Gastrocnemius medialis (tissue), 4 donors: ENCODE data around the gene FHOD3. TPM values are rescaled to one million over a fixed set of nuclear protein-coding genes. Genes with fewer than 3 reads are reported as not detected.

Source experiments
- ATAC-seq, 2 donors: fragments of 150-250 bp; one replicate each; pipeline ENCODE4 v1.9.1; 2016
- DNase-seq, 2 donors: peaks; one replicate each; pipeline ENCODE4 v3.0.0-alpha.2; 2019
- H3K27ac ChIP-seq, 4 donors: fragments of 200-600 bp; sonication (generic); 1 replicate in 1 of 4; 2 replicates in 3 of 4; pipeline ENCODE4 v1.5.1; 2016 to 2018; ENCODE audit warnings: mild to moderate bottlenecking in 2 of 4, moderate library complexity in 1 of 4
- H3K27me3 ChIP-seq, 3 donors: fragments of 200-600 bp; sonication (generic) in 2 of 3; 1 replicate in 1 of 3; 2 replicates in 2 of 3; pipeline versions ENCODE4 v1.5.1 to v1.6.0; 2016 to 2019; ENCODE audit warnings: mild to moderate bottlenecking in 1 of 3, moderate library complexity in 1 of 3
- H3K36me3 ChIP-seq, 2 donors: fragments of 200-600 bp; sonication (generic) in 1 of 2; one replicate each; pipeline ENCODE4 v1.5.1; 2017 to 2018
- H3K4me1 ChIP-seq, 2 donors: fragments of 200-600 bp; sonication (generic) in 1 of 2; one replicate each; pipeline ENCODE4 v1.5.1; 2016 to 2017; ENCODE audit warnings: mild to moderate bottlenecking in 2 of 2
- H3K4me3 ChIP-seq, 4 donors: fragments of 200-600 bp; sonication (generic) in 3 of 4; 1 replicate in 1 of 4; 2 replicates in 3 of 4; pipeline ENCODE4 v1.5.1; 2016 to 2019; ENCODE audit warnings: mild to moderate bottlenecking in 2 of 4
- H3K9me3 ChIP-seq, 3 donors: fragments of 200-600 bp; sonication (generic) in 2 of 3; 1 replicate in 1 of 3; 2 replicates in 2 of 3; pipeline ENCODE4 v1.5.1; 2016 to 2019
- POLR2A ChIP-seq, 2 donors: fragments of 450-650 bp; IDR thresholded peaks; one replicate each; pipeline ENCODE4 v1.6.1; 2017; ENCODE audit warnings: antibody characterized with exemption in 2 of 2, mild to moderate bottlenecking in 2 of 2, moderate library complexity in 2 of 2
- in situ Hi-C, 4 donors: fragments of 200-750 bp; cut with MboI; loops; one replicate each; pipeline versions ENCODE4 v1.15.0 to v1.8.0; 2017; ENCODE audit warnings: low sequenced_read_pairs in 4 of 4
- intact Hi-C: fragments of 100-400 bp; cut with DNase I; formaldehyde crosslinking; loops from one replicate; pipeline ENCODE4 v1.15.1; 2023; ENCODE audit warnings: low total_unique reads
- total RNA-seq, 4 donors: library from RNA; depleted of rRNA; stranded (reverse); fragments of >200 nt; gene quantifications; one replicate each; pipeline versions ENCODE4 v1.1.0 to v1.2.3, GENCODE V29; 2016
- TF ChIP-seq, protein P1 (sequence below), 5 experiments: fragments of 450-650 bp in 3 of 5; fragments of 200-600 bp in 2 of 5; sonication (generic) in 2 of 5; IDR thresholded peaks in 4 of 5; conservative IDR thresholded peaks in 1 of 5; 1 replicate in 4 of 5; 2 replicates in 1 of 5; pipeline ENCODE4 v1.5.1; 2016 to 2019; ENCODE audit warnings: antibody characterized with exemption in 5 of 5, mild to moderate bottlenecking in 3 of 5, moderate library complexity in 3 of 5

Gene FHOD3
- total RNA-seq, 4 donors from 2014 or later: 10.0 to 32.5 (median 17.0) TPM

- H3K27ac ChIP-seq: no peak overlapping the region
Measured at GRCh38 chr18:36378205-36378604, 80.7 kb downstream of the FHOD3 start.

GRCh38 chr18:36379435-36379984, 82.0 kb downstream of the FHOD3 start:
- Histone ChIP-seq H3K9me3 (no peaks in the 10 kb centered on the region), H3K4me3 (no peak overlapping the region), H3K27ac (no peak overlapping the region), H3K4me1 (peaks cover 16 to 34% of the 10 kb centered on the region in 2 donors), H3K36me3 (no peaks in the 10 kb centered on the region), H3K27me3 (no peaks in the 10 kb centered on the region)
- in situ Hi-C loops (no loop called here), intact Hi-C loops (loop anchor here (10.0 kb wide), 1 partner anchor 65 kb away; no protein-coding TSS in a partner anchor)
- no peak for TF ChIP-seq POLR2A (IDR thresholded peaks at IDR 0.05)
- TF ChIP-seq, protein P1, sequence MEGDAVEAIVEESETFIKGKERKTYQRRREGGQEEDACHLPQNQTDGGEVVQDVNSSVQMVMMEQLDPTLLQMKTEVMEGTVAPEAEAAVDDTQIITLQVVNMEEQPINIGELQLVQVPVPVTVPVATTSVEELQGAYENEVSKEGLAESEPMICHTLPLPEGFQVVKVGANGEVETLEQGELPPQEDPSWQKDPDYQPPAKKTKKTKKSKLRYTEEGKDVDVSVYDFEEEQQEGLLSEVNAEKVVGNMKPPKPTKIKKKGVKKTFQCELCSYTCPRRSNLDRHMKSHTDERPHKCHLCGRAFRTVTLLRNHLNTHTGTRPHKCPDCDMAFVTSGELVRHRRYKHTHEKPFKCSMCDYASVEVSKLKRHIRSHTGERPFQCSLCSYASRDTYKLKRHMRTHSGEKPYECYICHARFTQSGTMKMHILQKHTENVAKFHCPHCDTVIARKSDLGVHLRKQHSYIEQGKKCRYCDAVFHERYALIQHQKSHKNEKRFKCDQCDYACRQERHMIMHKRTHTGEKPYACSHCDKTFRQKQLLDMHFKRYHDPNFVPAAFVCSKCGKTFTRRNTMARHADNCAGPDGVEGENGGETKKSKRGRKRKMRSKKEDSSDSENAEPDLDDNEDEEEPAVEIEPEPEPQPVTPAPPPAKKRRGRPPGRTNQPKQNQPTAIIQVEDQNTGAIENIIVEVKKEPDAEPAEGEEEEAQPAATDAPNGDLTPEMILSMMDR (IDR thresholded peaks at IDR 0.05 in 4 of 5, conservative IDR thresholded peaks at IDR 0.05 in 1 of 5): no peak
- ATAC-seq (no peak), DNase-seq (no peak)

More at GRCh38 chr18:36378205-36378604, 80.7 kb downstream of the FHOD3 start:
- Histone ChIP-seq H3K27me3 (no peaks in the 10 kb centered on the region), H3K9me3 (no peaks in the 10 kb centered on the region), H3K36me3 (no peaks in the 10 kb centered on the region), H3K4me1 (peaks cover 16 to 32% of the 10 kb centered on the region in 2 donors), H3K4me3 (no peak overlapping the region)
- ATAC-seq: no peak
- no peak for DNase-seq
- TF ChIP-seq, protein P1 (IDR thresholded peaks at IDR 0.05 in 4 of 5, conservative IDR thresholded peaks at IDR 0.05 in 1 of 5): no peak
- no peak for TF ChIP-seq POLR2A (IDR thresholded peaks at IDR 0.05)
- in situ Hi-C loops (no loop called here), intact Hi-C loops (loop anchor here (10.0 kb wide), 1 partner anchor 63 kb away; no protein-coding TSS in a partner anchor)

DNA sequence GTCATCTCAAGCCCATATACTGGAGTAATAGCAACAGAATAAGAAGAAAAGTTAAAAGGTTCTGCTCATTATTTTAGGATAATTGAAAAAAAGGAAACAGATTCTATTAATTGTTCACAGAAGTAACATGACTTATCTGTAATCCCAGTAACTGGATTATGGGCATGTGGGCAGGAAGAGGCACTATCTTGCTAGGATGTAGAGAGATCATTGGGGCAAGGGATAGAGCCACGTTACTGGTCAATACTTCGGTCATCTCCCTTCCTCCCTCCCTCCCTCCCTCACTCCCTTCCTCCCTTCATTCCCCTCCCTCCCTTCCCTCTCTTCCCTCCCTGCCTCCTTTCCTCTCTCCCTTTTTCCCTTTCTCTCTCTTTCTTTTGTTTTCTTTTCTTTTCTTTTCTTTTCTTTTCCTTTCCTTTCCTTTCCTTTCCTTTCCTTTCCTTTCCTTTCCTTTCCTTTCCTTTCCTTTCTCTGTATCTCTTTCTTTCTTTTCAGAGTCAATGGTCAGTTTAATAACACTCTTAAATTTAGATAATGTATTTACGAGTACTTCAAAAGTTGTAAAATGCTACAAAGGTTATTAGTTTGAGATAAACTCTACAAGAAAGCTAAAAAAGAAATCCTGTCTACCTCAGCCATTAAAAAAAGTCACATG, 82.8 kb downstream of the FHOD3 start:
- H3K27me3 ChIP-seq: no peaks in the 10 kb centered on the region

DNA sequence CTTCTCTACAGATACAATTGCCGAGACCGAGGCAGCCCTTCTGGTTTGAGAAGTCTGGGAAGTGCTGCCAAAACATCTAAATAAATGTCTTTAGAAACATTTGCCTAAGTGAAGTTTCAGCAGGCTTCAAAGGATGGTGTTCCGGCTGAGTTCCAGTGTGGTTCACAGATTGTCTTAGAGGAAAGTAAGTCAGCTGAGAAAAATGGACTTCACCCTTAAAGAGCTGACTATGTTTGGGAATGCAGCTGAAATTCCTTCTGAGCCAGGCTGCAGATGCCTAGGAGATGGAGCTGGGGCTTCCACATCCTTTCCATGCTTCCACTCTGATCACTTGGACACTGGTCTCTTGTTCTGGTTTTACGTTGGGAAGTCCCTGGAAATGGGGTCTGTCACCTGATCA, 83.6 kb downstream of the FHOD3 start:
- Histone ChIP-seq H3K4me1 (peaks cover 12 to 34% of the 10 kb centered on the region in 2 donors), H3K36me3 (no peaks in the 10 kb centered on the region), H3K27ac (no peak overlapping the region), H3K9me3 (no peaks in the 10 kb centered on the region), H3K4me3 (no peak overlapping the region), H3K27me3 (no peaks in the 10 kb centered on the region)
- intact Hi-C loops (no loop called here), in situ Hi-C loops (no loop called here)
- DNase-seq: no peak
- no peak for ATAC-seq
- no peak for TF ChIP-seq POLR2A (IDR thresholded peaks at IDR 0.05)
- TF ChIP-seq, protein P1 (IDR thresholded peaks at IDR 0.05 in 4 of 5, conservative IDR thresholded peaks at IDR 0.05 in 1 of 5): no peak

More for the DNA sequence above, 82.8 kb downstream of the FHOD3 start:
- Histone ChIP-seq H3K4me3 (no peak overlapping the region), H3K4me1 (peaks cover 16 to 34% of the 10 kb centered on the region in 2 donors), H3K36me3 (no peaks in the 10 kb centered on the region), H3K9me3 (no peaks in the 10 kb centered on the region), H3K27ac (no peak overlapping the region)
- intact Hi-C loops (no loop called here), in situ Hi-C loops (no loop called here)
- no peak for DNase-seq
- no peak for TF ChIP-seq POLR2A (IDR thresholded peaks at IDR 0.05)
- TF ChIP-seq, protein P1 (IDR thresholded peaks at IDR 0.05 in 4 of 5, conservative IDR thresholded peaks at IDR 0.05 in 1 of 5): no peak
- ATAC-seq: no peak
